Glomerular endothelial cell (primary cell): ENCODE results near the gene TMEM184A. TPM values are rescaled to one million over a fixed set of nuclear protein-coding genes. Genes with fewer than 3 reads are reported as not detected.

ENCODE experiments used
- DNase-seq: peaks from one replicate; pipeline ENCODE4 v3.0.0-alpha.2; 2011; ENCODE audit warnings: low read depth, low spot score; ENCODE audit errors: extremely low read depth
- total RNA-seq: library from RNA; depleted of rRNA; stranded (reverse); fragments of >200 nt; gene quantifications from 2 replicates; pipeline ENCODE4 v1.2.3, GENCODE V29; 2015

Gene TMEM184A
- total RNA-seq, 1 donor from 2014 or later: 0.64 TPM

DNA sequence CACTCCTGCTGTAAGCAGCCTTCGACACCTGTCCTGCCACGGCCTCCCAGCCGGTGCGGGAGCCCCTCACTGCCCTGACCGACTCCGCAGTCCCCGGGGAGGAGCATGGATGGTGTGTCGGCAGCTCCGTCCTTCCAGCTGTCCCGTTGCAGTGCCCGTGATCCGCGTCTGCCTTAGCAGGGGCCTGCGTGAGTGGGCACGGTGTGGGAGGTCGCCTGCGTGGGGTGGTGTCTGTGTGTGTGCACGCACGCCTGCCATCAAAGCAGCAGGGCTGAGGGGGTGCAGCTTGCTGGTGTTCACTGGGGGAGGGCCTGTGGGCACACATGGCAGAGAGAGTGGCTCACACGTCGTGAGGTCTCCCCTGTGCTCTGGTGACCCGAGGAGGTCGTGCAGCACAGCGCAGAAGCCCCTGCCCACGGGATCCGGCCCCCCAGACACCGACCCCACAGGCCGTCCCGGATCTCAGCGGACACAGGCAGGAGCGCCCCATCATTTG, 15.2 kb downstream of the TMEM184A start:
- no peak for DNase-seq

DNA sequence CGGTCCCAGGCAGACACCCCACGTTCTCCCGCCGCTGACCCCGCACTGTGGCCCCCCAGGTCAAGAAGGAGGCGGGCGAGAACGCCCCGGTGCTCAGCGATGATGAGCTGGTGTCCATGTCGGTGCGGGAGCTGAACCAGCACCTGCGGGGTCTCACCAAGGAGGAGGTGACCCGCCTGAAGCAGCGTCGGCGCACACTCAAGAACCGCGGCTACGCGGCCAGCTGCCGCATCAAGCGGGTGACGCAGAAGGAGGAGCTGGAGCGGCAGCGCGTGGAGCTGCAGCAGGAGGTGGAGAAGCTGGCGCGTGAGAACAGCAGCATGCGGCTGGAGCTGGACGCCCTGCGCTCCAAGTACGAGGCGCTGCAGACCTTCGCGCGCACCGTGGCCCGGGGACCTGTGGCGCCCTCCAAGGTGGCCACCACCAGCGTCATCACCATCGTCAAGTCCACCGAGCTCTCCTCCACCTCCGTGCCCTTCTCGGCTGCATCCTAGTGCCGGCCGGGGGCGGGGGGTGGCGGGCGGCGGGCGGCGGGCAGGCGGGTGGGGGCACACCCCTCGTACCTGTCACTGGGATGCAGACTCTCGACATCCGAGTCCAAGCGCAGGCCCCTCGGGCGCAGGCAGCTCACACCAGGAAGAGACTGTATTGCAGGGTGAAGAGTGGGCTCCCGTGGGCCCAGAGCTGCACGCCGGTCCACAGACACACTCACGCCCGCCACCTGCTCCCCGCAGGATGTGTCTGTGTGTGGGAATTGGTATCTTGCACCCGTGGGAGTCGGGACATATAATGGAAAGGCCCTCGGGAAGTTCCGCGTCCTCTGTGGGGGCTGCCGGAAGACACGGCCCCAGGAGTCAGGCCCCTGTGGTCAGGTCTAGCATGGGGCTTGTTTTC, 15.9 kb downstream of the TMEM184A start:
- DNase-seq: no peak

- no peak for DNase-seq
Measured at GRCh38 chr7:1539181-1539881, 16.7 kb downstream of the TMEM184A start.

DNA sequence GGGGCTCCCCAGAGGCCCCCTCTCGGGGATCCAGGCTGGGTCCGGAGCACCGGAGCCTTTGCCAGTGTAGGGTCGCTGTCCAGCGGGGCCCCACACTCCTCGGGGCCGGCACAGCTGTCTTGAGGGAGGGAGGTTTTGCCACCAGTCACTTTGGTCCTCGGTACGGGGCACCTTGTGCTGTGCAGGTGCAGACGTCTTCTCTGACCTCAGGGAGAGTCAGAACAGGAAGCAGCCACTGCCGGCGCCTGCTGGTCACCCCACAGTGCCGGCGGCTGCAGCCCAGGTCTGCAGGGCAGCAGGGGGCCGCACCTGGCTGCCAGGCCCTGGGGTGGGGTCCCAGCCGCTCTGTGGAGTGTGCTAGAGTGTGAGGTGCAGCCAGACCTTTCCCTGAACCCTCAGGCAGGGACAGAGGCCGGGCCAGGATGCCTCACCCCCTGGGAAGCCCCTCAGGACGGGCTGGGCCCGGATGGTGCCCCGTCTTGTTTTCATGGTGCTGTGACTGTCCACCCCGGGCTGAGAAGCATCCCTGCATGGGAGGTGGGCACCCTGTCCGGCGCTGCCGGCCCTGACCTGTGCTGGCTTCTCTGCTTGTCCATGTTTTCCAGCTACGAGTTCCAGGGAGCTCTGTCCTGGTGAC, 17.3 kb downstream of the TMEM184A start:
- no peak for DNase-seq

GRCh38 chr7:1537535-1538412, 18.2 kb downstream of the TMEM184A start:
- peak; percentile 87 for DNase-seq

- peak; percentile 71 for DNase-seq
Measured at GRCh38 chr7:1536743-1537534, 19.1 kb downstream of the TMEM184A start.

DNA sequence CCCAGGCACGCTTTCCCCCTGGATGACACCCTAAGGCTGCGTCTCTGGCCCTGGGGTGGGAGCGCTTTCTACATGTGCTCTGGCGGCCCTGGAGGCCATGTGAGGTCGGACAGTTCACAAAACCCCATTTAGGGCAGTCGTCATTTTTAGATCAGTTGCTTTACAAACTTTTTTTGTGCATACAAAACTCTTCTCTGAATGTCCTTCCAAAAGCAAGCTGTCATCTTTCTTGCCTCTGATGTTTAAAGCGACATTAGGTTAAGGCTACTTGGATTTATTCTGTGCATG, 19.6 kb downstream of the TMEM184A start:
- no peak for DNase-seq

DNA sequence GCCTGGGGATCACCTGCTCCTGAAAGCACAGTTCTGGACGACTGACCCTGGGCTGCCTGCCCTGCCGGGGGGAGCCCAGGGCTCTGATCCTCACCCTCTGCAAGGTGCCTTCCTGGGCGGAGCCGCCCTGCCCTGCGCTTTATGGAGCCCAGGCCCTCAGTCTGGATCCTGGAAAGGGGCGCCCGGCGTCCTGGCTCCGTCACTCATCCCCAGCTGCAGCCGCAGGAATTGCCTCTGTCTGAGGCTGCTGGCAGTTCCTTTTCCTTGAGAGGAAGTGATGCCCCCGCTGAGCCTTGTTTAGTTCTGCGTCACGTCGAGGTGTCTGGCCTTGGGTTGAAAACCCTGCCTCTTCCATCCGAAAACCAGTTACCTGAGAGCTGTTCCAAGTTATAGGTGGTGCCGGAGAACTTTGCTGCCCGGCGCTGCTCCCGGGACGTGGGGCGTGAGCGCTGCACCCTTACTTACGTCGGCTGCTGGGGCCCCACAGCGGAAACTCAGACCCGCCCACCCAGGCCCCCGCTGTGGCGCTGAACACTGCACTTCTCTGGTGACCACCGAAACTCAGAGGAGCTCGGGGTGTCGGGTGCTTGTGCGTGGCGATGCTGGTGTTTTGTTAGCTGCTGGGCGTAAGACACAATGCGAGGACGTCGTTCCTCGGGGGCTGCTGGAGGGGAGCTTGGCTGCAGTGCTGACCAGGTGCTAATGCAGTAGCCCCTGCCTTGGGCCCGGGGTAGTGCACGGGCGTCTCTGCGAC, 20.1 kb downstream of the TMEM184A start:
- no peak for DNase-seq

- DNase-seq: no peak
Measured at GRCh38 chr7:1535100-1535458, 20.9 kb downstream of the TMEM184A start.

GRCh38 chr7:1534330-1535099, 21.5 kb downstream of the TMEM184A start:
- no peak for DNase-seq

DNA sequence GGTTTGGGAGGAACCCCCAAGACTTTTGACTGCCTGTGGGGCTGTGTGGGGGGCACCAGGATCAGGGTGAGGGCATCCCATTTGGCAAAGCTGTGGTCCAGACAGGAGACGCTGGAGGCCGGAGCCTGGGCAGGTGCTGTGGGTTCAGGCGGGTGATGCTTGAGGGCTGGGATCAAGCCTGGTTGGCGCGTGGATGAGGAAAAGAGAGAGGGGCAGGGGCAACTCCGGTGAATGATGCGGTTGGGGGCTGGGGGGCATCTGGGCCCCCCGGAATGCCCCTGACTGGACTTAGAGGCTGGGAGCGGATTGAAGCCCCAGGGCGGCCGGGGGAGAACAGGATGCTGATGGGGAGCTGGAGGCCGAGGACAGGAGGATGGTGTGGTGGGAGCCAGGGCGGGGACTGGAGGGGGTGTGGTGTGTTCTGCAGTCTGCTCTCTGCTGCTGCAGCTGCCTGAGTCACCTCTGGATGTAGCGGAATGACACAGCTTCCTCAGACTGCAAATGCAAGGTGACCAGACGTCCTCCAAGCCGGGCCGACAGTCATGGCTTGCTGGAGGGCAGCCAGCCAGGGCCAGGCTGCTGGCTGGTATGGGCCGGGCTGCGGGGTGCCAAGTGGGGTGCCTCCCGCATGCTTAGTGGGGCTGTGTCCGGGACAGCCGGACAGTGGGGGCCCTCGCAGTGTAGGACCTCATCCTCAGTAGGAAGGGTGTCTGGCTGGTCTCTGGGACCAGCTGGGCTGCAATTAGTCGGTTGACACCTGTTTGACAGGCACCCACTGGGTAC, 22.3 kb downstream of the TMEM184A start:
- DNase-seq: no peak

GRCh38 chr7:1533255-1533546, 22.8 kb downstream of the TMEM184A start:
- no peak for DNase-seq

GRCh38 chr7:1532456-1533254, 23.4 kb downstream of the TMEM184A start:
- peak; percentile 86 for DNase-seq

GRCh38 chr7:1531979-1532455, 24.0 kb downstream of the TMEM184A start:
- DNase-seq: no peak

DNA sequence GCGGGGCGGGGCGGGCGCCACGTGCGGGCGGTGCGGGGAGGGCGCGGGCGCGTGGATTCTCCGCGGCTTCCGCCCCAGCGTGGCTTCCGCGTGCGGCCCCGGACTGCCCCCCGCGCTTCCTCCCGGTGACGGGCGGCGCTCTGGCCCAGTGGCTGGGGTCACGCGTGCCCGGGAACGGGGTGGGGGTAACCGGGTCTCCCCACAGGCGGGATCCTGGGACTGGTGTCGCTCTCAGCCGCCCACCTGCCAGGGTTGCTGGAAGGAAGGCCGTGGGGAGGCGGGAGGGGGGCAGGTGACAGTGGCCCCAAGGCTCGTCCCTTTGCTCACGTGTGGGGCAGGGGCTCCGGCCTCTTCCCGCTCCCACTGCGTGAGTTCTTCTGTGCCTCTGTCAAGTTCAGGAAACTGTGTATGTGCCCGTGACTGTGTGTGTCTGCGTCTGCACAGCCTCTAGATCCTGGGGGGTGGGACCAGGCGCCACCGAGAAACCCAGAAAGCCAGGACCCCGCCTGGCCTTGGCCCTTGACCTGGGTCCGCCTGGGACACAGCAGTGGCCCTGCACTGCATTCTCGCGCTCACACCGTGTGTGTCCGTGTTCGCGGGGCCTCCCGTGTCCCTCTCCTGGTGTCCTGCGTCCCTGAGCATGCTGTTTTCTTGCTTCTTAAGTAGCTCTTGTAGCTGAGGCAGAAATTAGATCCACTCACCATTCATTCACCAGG, 24.6 kb downstream of the TMEM184A start:
- DNase-seq: no peak

- no peak for DNase-seq
Measured at GRCh38 chr7:1530946-1531262, 25.1 kb downstream of the TMEM184A start.
